Measurements from ENCODE around the gene MEIKIN.
"Not testable (repeated sequence)": the region's sequence is repeated elsewhere in the genome, so short reads cannot be mapped to it uniquely, and the experiment has no call there.

Gene MEIKIN

DNA sequence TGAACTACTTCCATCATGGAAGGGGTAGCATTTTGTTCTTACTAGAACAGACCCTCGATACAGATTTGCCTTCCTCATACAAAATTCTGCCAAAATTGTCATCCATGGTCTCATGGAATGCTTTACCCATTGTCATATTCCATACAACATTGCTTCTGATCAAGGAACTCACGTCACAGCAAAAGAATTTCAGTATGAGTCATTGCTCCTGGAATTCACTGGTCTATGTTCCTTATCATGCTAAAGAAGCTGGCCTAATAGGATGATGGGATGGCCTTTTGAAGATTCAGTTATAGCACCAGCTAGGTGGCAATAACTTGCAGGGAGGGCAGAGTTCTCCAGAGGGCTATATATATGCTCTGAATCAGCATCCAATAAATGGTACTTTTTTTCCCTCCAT lies 130.5 kb downstream of the MEIKIN start:
- no peak for DNase-seq (ENCODE audit: extremely low read depth in 1 of 2, low read depth in 1 of 2)

DNA sequence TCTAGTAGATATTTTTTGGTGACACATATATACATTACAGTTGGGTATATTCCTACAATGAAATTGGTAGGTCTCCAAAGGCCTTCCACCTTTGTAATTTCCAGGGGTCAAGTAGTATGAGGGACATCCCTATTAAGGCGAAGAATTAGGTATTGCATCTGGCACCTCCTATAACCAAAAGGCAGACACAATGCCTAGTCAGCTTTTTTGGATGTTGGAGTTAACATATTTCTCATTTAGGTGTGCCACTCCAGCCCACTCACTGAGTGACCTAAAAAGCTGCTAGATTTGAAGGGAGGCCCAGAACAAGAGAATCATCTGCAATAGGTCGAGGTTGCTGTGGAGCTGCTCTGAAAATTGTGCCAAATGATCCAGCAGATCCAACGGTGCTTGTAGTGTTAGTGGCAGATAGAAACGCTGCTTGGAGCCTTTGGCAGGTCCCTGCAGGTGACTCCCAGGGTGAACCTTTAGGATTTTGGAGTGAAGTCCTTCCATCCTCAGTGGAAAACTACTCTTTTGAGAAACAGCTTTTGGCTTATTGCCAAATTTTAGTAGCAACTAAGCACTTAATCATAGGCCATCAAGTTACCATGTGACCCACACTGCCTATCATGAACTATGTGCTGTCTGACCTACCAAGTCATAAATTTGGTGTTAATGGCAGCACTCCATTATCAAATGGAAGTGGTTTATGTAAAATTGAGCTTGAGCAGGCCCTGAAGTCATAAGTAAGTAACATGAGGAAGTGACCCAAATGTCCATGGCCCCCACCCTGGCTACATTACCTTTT lies 132.9 kb downstream of the MEIKIN start:
- no peak for DNase-seq (ENCODE audit: extremely low read depth in 1 of 2, low read depth in 1 of 2)

DNA sequence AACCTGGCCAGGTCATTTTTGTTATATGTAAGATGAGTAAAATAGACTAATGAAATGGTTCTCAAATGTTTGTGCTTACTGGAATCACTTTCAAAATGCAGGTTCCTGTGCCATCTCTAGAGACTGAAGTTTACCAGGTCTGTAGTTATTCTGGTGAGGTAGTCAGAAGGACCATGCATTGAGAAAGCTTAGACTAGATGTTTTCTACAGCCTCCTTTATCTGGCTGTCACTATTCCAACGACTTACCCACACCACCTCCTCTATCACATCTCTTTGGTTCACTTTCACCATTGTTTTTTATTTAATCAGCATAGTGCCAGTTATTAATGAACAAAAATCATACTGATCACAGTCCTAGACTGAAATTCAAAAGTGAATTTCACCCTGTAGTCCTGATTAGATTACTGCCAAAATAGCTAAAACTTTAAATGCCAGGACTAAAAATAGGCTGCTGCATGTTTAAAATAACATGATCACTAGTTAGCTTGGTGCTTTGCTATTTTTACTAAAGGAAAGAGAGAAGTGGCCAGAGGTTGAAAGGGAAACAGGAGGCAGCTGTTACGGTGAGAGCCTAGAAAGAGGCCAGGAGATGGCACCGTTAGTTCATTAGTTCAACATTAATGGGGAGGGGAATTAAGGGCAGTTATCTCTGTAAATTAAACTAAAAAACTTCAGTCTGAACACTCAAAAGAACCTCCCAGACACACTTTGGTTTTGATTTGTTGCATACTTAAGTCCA lies 134.8 kb downstream of the MEIKIN start:
- no peak for DNase-seq (ENCODE audit: extremely low read depth in 1 of 2, low read depth in 1 of 2)

GRCh38 chr5:131796793-131797693 lies 148.4 kb downstream of the MEIKIN start, which contains the start of gene FNIP1:
Gene FNIP1 (minus strand): TSS chr5:131797017. CDS start chr5:131796921, 96 bp downstream.
- DNase-seq (ENCODE audit: extremely low read depth in 1 of 2, low read depth in 1 of 2) = peak; percentile 98

GRCh38 chr5:131795879-131796792 lies 149.3 kb downstream of the MEIKIN start:
- DNase-seq (ENCODE audit: extremely low read depth in 1 of 2, low read depth in 1 of 2) = peak; percentile 6 to 18

- no peak for DNase-seq (ENCODE audit: extremely low read depth in 1 of 2, low read depth in 1 of 2)
Measured at GRCh38 chr5:131795228-131795627, 150.2 kb downstream of the MEIKIN start.

GRCh38 chr5:131794586-131794985 lies 150.9 kb downstream of the MEIKIN start:
- no peak for DNase-seq (ENCODE audit: extremely low read depth in 1 of 2, low read depth in 1 of 2)

GRCh38 chr5:131792896-131793295 lies 152.6 kb downstream of the MEIKIN start:
- DNase-seq (ENCODE audit: extremely low read depth in 1 of 2, low read depth in 1 of 2) = no peak

GRCh38 chr5:131791866-131792265 lies 153.6 kb downstream of the MEIKIN start:
- DNase-seq (ENCODE audit: extremely low read depth in 1 of 2, low read depth in 1 of 2) = no peak

DNA sequence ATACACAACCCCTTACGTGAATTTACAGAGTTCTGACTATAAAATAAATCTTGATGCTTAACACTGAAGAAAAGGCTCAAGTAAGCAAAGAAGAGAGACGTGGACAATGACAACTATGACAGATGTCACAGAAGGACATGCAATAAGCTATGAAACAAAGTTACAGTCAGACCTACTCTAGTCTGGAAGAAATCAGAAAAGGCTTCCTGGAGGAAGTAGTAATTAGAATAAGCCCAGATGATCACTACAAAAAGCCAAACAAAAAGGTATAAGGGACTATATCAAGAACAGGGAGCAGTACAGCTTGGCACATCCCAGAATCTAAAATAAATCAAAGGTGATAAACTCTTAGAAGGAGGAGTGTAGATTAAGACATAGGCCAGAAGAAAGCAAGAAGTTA lies 154.9 kb downstream of the MEIKIN start:
- no peak for DNase-seq (ENCODE audit: extremely low read depth in 1 of 2, low read depth in 1 of 2)

DNA sequence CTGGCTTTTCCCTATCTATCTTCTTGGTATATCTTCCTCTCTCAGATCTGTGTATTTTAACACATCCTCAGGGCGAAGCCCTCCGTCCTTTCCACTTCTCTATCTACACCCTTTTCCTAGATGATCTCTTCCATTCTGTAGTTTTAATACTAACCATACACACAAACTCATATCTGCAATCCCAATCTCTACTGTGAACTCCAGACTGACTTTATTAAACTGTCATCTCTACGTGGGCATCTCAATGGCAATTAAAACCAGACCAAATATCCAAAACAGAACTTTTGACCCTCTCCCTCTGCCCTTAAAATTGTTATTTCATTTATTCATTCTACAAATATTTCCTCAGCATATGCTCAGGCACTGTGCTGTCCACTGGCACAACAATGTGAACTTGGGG lies 155.7 kb downstream of the MEIKIN start:
- no peak for DNase-seq (ENCODE audit: extremely low read depth in 1 of 2, low read depth in 1 of 2)

DNA sequence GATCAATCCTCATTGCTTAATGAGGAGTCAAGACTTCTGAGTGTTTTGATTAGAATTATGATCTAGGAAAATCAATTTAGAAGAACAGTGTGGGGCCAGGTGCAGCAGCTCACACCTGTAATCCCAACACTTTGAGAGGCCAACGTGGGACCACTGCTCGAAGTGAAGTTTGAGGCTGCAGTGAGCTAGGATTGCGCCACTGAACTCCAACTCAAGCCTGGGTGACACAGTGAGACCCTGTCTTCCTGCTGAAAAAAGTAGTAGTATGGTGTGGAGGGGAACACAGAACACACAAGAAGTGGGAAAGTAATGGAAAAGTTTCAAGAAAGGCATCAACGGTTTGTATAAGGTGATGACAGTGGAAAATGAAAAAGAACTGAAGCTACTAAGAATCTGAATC lies 157.7 kb downstream of the MEIKIN start:
- no peak for DNase-seq (ENCODE audit: extremely low read depth in 1 of 2, low read depth in 1 of 2)

GRCh38 chr5:131786900-131787692 lies 158.4 kb downstream of the MEIKIN start:
- no peak for DNase-seq (ENCODE audit: extremely low read depth in 1 of 2, low read depth in 1 of 2)

- DNase-seq (ENCODE audit: extremely low read depth in 1 of 2, low read depth in 1 of 2) = no peak
Measured at GRCh38 chr5:131786036-131786435, 159.4 kb downstream of the MEIKIN start.

GRCh38 chr5:131783874-131784273 lies 161.6 kb downstream of the MEIKIN start:
- no peak for DNase-seq (ENCODE audit: extremely low read depth in 1 of 2, low read depth in 1 of 2)

GRCh38 chr5:131783357-131783756 lies 162.1 kb downstream of the MEIKIN start:
- no peak for DNase-seq (ENCODE audit: extremely low read depth in 1 of 2, low read depth in 1 of 2)

- no peak for DNase-seq (ENCODE audit: extremely low read depth in 1 of 2, low read depth in 1 of 2)
Measured at GRCh38 chr5:131782717-131783116, 162.7 kb downstream of the MEIKIN start.

DNA sequence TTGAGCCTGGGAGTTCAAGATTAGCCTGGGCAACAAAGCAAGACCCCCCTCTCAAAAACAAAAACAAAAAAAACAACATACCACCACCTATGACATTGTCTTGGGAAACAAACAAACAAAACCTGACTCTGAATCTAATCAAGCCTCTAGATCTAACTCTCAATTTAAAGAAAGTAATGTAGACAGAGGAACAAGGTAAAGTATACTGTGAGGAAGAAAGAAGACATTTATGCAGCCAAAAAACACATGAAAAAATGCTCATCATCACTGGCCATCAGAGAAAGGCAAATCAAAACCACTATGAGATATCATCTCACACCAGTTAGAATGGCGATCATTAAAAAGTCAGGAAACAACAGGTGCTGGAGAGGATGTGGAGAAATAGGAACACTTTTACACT lies 167.3 kb downstream of the MEIKIN start:
- not testable (repeated sequence) for DNase-seq (ENCODE audit: extremely low read depth in 1 of 2, low read depth in 1 of 2)

DNA sequence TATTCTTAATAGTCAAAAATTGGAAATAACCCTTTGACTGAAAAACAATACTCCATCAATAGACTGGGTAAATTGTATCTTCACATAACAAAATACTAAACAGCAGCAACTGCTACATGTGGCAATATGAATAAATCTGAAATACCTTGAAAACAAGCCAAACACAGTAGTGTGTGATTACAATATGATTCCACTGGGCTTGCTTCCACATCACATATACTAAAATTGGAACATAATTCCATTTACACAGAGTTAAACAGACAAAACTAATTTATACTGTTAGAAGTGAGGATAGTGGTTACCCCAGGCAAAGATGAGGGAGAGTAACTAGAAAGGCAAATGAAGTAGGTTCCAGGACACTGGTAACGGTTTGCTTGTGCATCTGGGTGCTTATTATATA lies 169.0 kb downstream of the MEIKIN start:
- no peak for DNase-seq (ENCODE audit: extremely low read depth in 1 of 2, low read depth in 1 of 2)
